B cell (primary cell): ENCODE data around the gene BLOC1S5.

ENCODE experiments used
- EZH2 ChIP-seq: IDR thresholded peaks from 2 replicates; pipeline ENCODE4 v1.6.1; 2012; ENCODE audit warnings: borderline replicate concordance, low read depth, mild to moderate bottlenecking, moderate library complexity, low read length; ENCODE audit not compliant: insufficient read depth, poor library complexity, severe bottlenecking
- TF ChIP-seq, protein P1 (sequence below): fragments of 200-600 bp; IDR thresholded peaks from one replicate; pipeline ENCODE4 v1.8.0; 2022; ENCODE audit warnings: antibody characterized with exemption, mild to moderate bottlenecking

DNA sequence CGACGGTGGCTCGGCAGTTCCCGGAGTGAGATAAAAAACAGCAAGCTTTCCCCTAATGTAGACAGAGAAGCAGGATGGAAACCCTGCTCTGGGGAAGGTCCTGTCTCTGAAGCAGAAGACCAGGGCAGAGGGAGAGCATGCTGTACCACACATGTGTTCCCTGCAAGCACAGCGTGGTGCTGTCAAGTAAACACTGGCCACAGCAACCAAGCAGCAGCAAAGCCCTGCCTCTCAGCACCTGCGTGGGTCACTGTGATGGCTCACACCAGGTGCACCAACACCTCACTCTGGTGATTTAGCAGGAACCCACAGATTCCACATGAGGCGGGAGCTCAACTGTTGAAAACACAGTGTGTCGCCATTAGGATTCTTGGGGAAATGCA, 88.4 kb downstream of the BLOC1S5 start:
- TF ChIP-seq, protein P1, sequence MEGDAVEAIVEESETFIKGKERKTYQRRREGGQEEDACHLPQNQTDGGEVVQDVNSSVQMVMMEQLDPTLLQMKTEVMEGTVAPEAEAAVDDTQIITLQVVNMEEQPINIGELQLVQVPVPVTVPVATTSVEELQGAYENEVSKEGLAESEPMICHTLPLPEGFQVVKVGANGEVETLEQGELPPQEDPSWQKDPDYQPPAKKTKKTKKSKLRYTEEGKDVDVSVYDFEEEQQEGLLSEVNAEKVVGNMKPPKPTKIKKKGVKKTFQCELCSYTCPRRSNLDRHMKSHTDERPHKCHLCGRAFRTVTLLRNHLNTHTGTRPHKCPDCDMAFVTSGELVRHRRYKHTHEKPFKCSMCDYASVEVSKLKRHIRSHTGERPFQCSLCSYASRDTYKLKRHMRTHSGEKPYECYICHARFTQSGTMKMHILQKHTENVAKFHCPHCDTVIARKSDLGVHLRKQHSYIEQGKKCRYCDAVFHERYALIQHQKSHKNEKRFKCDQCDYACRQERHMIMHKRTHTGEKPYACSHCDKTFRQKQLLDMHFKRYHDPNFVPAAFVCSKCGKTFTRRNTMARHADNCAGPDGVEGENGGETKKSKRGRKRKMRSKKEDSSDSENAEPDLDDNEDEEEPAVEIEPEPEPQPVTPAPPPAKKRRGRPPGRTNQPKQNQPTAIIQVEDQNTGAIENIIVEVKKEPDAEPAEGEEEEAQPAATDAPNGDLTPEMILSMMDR, result no peak
- TF ChIP-seq EZH2, result no peak
